ENCODE results near the gene EPN3.

Gene EPN3

GRCh38 chr17:50532452-50533024 lies at the start of gene EPN3:
Gene EPN3, plus strand, starts transcription at chr17:50532735. Its CDS starts 3,822 bp downstream, at chr17:50536557.
- DNase-seq, result no peak

GRCh38 chr17:50483266-50483665 lies 49.3 kb upstream of the EPN3 start:
- DNase-seq, result no peak

- DNase-seq, result no peak
These were observed 48.0 kb upstream of the EPN3 start for GRCh38 chr17:50484386-50485155.

GRCh38 chr17:50487213-50488096 lies 45.1 kb upstream of the EPN3 start:
- no peak for DNase-seq

- DNase-seq, result no peak
These were observed 43.7 kb upstream of the EPN3 start for GRCh38 chr17:50488880-50489279.

- DNase-seq, result no peak
These were observed 41.0 kb upstream of the EPN3 start for GRCh38 chr17:50491505-50491904.

- no peak for DNase-seq
These were observed 40.3 kb upstream of the EPN3 start for GRCh38 chr17:50492214-50492613.

- no peak for DNase-seq
These were observed 38.8 kb upstream of the EPN3 start for GRCh38 chr17:50493744-50494143.

GRCh38 chr17:50495217-50495823 lies 37.2 kb upstream of the EPN3 start:
- no peak for DNase-seq

- DNase-seq, result no peak
These were observed 36.6 kb upstream of the EPN3 start for GRCh38 chr17:50495918-50496317.

GRCh38 chr17:50498021-50498874 lies 34.3 kb upstream of the EPN3 start:
- no peak for DNase-seq

GRCh38 chr17:50499270-50499669 lies 33.3 kb upstream of the EPN3 start:
- no peak for DNase-seq

- no peak for DNase-seq
These were observed 32.8 kb upstream of the EPN3 start for GRCh38 chr17:50499721-50500120.

- peak; percentile 40 for DNase-seq
These were observed 31.5 kb upstream of the EPN3 start for GRCh38 chr17:50501054-50501453.

- no peak for DNase-seq
These were observed 30.1 kb upstream of the EPN3 start for GRCh38 chr17:50502301-50502990.

GRCh38 chr17:50505591-50506130 lies 26.9 kb upstream of the EPN3 start:
- DNase-seq, result no peak

- no peak for DNase-seq
These were observed 26.2 kb upstream of the EPN3 start for GRCh38 chr17:50506298-50506697.

- peak; percentile 84 for DNase-seq
These were observed 24.5 kb upstream of the EPN3 start, which contains the start of gene MYCBPAP for GRCh38 chr17:50507871-50508572. Gene MYCBPAP, plus strand, starts transcription at chr17:50508439. Its CDS starts 236 bp downstream, at chr17:50508675.

- DNase-seq, result no peak
These were observed 23.7 kb upstream of the EPN3 start for GRCh38 chr17:50508573-50509460.

Measured in activated naive CD4-positive, alpha-beta T cell treated with Interleukin-2 at 50 U/mL for 16 hours (primary cell).